D721Med (cell line): ENCODE results near the gene RNPEPL1.
"Not testable (repeated sequence)": the region's sequence is repeated elsewhere in the genome, so short reads cannot be mapped to it uniquely, and the experiment has no call there.

Source experiments
- DNase-seq: peaks from one replicate; pipeline ENCODE4 v3.0.0; 2011; ENCODE audit warnings: low spot score; ENCODE audit not compliant: insufficient read length
- FAIRE-seq: peaks from 2 replicates; lab custom pipeline; 2011; peaks lifted over from hg19 to GRCh38; lab: Jason Lieb, UNC
- TF ChIP-seq, protein P1 (sequence below): IDR thresholded peaks from 2 replicates; pipeline ENCODE4 v1.5.1; 2012; ENCODE audit warnings: mild to moderate bottlenecking, control low read depth; ENCODE audit not compliant: insufficient read depth; ENCODE audit errors: missing control alignments

The RNPEPL1 gene

DNA sequence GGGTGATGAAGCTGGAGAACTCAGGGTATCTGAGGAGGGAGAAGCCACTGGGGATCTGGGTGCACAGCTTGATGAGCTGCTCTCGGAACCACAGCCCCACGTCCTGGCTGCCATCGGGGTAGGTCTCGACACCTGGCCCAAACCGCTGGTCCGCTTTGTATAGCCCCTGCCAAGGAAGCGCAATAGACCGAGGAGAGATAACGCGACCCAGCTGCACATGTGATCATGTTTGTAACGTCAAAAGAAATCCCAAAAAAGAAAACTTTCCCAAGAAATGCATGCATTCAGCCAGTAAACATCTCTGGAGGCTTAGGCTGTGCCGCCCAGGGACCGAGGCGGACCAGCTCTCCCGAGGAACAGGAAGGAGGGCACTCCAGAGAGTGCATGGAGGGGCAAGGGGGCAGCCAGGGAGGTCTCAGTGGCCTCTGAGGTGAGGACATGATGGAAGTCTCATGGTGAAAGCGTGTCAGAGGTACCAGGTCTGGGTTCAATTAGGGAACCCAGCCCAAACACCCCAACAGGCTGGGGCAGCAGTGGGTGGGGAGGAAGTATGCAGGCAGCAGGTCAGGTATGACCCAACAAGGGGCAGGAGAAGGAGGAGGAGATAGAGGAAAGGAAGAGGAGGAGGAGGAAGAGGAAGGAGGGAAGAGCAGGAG is 38.8 kb upstream of the RNPEPL1 start:
- FAIRE-seq: no peak
- TF ChIP-seq, protein P1, sequence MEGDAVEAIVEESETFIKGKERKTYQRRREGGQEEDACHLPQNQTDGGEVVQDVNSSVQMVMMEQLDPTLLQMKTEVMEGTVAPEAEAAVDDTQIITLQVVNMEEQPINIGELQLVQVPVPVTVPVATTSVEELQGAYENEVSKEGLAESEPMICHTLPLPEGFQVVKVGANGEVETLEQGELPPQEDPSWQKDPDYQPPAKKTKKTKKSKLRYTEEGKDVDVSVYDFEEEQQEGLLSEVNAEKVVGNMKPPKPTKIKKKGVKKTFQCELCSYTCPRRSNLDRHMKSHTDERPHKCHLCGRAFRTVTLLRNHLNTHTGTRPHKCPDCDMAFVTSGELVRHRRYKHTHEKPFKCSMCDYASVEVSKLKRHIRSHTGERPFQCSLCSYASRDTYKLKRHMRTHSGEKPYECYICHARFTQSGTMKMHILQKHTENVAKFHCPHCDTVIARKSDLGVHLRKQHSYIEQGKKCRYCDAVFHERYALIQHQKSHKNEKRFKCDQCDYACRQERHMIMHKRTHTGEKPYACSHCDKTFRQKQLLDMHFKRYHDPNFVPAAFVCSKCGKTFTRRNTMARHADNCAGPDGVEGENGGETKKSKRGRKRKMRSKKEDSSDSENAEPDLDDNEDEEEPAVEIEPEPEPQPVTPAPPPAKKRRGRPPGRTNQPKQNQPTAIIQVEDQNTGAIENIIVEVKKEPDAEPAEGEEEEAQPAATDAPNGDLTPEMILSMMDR: no peak
- DNase-seq: no peak

DNA sequence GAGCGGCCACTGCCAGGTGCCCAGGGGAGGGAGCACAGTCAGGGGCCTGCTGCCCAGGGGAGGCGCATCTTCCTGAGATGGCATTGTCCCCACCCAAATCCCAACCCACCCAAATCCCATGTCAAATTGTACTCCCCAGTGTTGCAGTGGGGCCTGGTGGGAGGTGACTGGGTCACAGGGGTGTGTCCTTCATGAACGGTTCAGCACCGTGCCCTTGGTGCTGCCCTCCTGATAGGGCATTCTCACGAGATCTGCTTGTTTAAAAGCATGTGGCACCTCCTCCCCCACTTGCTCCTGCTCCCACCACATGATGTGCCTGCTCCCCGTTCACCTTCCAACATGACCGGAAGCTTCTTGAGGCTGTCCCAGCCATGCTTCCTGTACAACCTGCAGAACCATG is 38.1 kb upstream of the RNPEPL1 start:
- DNase-seq (no peak), FAIRE-seq (no peak)
- TF ChIP-seq, protein P1: no peak

DNA sequence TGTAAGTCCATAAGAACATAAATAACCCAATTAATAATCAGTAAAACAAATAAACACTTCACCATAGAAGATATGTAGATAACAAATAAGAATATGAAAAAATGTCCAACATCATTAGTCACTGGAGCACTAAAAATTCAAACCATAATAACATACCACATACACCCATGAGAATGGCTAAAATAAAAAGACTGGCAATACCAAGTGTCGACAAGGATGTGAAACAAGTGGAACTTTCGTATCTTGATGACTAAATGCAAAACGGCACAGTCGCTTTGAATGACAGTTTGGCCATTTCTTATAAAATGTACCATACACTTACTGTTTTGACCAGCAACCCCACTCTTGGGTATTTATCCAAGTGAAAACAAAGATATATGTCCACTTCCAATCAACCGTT is 37.2 kb upstream of the RNPEPL1 start:
- FAIRE-seq (no peak), DNase-seq (no peak)
- TF ChIP-seq, protein P1: no peak

DNA sequence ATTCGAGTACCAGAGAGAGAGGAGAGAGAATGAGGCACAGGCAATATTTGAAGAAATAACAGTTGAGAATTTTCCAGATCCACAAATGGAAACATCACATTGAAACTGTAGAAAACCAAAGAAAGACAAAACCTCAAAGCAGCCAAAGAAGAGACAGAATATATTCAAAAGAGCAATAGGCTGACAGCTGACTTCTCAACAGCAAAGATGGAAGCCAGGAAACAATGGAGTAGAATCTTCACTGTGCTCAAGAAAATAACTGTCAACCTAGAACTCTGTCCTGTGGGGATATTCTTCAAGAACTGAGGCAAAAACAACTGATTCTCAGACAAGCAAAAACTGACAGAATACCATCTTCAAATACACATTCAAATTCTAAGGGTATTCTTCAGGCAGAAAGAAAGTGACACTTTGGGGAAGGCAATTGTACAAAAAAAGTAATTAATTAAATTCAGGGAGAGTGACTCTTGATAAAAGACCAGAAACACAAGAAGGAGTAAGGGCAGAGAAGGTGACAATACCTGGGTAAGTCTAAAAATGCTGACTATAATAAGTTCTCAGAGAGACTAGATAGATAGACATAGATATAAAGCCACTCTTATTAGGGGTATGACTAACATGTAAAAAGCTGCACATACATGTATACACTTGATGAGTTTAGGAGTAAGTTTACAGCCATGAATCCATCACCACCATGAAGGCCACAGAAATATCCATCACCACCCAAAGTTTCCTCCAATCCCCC is 36.1 kb upstream of the RNPEPL1 start:
- no peak for FAIRE-seq
- DNase-seq: no peak
- TF ChIP-seq, protein P1: no peak

DNA sequence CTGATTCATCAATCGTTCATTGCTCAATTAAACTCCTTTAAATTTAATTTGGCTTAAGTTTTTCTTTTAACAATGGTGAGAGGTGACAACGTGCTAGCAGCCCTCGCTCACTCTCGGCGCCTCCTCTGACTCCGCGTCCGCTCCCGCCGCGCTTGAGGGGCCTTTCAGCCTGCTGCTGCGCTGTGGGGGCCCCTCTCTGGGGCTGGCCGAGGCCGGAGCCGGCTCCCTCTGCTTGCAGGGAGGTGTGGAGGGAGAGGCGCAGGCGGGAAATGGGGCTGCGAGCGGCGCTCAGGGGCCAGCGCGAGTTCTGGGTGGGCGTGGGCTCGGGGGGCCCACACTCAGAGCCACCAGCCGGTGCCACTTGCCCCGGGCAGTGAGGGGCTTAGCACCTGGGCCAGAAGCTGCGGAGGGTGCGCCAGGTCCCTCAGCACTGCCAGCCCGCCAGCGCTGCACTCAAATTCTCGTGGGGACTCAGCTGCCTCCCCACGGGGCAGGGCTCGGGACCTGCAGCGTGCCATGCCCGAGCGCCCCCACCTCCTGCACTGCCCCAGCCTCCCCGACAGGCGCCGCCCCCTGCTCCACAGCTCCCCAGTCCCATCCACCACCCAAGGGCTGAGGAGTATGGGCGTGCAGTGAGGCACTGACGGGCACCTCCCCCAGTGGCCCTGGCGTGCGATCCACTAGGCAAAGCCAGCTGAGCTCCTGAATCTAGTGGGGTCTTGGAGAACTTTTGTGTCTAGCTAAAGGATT is 30.1 kb upstream of the RNPEPL1 start:
- TF ChIP-seq, protein P1: no peak
- no peak for FAIRE-seq
- no peak for DNase-seq

DNA sequence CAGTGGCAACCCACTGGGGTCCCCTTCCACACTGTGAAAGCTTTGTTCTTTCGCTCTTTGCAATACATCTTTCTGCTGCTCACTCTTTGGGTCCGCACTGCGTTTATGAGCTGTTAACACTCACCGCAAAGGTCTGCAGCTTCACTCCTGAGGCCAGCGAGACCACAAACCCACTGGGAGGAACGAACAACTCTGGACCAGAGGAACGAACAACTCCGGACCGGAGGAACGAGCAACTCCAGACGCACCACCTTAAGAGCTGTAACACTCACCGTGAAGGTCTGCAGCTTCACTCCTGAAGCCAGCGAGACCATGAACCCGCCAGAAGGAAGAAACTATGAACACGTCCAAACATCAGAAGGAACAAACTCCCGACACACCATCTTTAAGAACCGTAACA is 29.2 kb upstream of the RNPEPL1 start:
- FAIRE-seq, DNase-seq: not testable (repeated sequence)

DNA sequence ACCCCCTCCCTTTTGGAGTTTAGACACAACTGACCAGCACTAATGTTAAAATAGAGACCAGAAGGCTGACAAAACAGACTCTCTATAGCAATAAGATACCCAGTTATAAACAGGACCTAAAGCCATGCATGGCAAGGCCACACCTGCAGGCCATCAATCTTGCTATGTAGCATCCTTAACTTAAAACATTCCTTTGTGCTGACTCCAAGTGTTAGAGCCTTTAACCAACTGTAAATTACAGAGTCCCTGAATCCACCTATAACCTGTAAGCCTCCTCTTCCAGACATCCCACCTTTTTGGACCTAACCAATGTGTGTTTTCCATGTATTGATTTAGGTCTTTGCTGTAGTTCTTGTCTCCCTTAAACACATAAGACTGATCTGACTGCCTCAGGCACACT is 28.4 kb upstream of the RNPEPL1 start:
- DNase-seq (no peak), FAIRE-seq (no peak)
- TF ChIP-seq, protein P1: no peak
